SU-DHL-6 (cell line): Measurements from ENCODE around the gene INO80C.

Source experiments
- H2AFZ ChIP-seq: fragments of 200-600 bp; sonication (generic); 2 replicates; pipeline ENCODE4 v1.6.1; 2014; ENCODE audit warnings: low read depth, mild to moderate bottlenecking, moderate library complexity, mixed read lengths, antibody characterized with exemption, low read length; ENCODE audit not compliant: severe bottlenecking
- H3F3A ChIP-seq: fragments of 200-600 bp; shearing (Covaris generic); 2 replicates; pipeline ENCODE4 v1.6.0; 2016; ENCODE audit warnings: antibody characterized with exemption, mild to moderate bottlenecking; ENCODE audit not compliant: insufficient read depth
- H3K27ac ChIP-seq: fragments of 200-600 bp; sonication (generic); 2 replicates; pipeline ENCODE4 v1.5.1; 2016; ENCODE audit warnings: low read depth, mild to moderate bottlenecking, low read length, moderate library complexity, mixed read lengths
- H3K27me3 ChIP-seq: fragments of 200-600 bp; sonication (generic), shearing (Covaris generic); 2 replicates; pipeline ENCODE4 v1.6.0; 2014; ENCODE audit warnings: mild to moderate bottlenecking, low read length
- H3K36me3 ChIP-seq: fragments of 200-600 bp; sonication (generic); 2 replicates; pipeline ENCODE4 v1.6.1; 2014; ENCODE audit warnings: mild to moderate bottlenecking, low read length, mixed read lengths
- H3K4me2 ChIP-seq: fragments of 300-600, 200-600 bp; shearing (Covaris generic), sonication (generic); 2 replicates; pipeline ENCODE4 v1.6.0; 2014; ENCODE audit warnings: low read length, low read depth, mild to moderate bottlenecking; ENCODE audit not compliant: poor library complexity, severe bottlenecking
- H3K4me3 ChIP-seq: fragments of 200-600 bp; sonication (generic); 2 replicates; pipeline ENCODE4 v1.5.1; 2014; ENCODE audit warnings: antibody characterized with exemption, low read length, mild to moderate bottlenecking, mixed read lengths; ENCODE audit not compliant: insufficient read depth, poor library complexity, severe bottlenecking
- H3K79me2 ChIP-seq: fragments of 200-600 bp; sonication (generic); 2 replicates; pipeline ENCODE4 v1.6.1; 2014; ENCODE audit warnings: mild to moderate bottlenecking, low read length, moderate library complexity; ENCODE audit not compliant: insufficient read depth
- H3K9ac ChIP-seq: fragments of 200-600 bp; sonication (generic); 2 replicates; pipeline ENCODE4 v1.7.0; 2014; ENCODE audit warnings: mild to moderate bottlenecking, low read length
- H3K9me2 ChIP-seq: fragments of 200-600 bp; sonication (generic); replicated peaks from 2 replicates; pipeline ENCODE4 v1.6.1; 2014; ENCODE audit warnings: low read length; ENCODE audit not compliant: insufficient read depth
- H3K9me3 ChIP-seq: fragments of 200-600 bp; sonication (generic); 2 replicates; pipeline ENCODE4 v1.6.1; 2014; ENCODE audit warnings: low read length, mixed read lengths; ENCODE audit not compliant: insufficient read depth
- H4K20me1 ChIP-seq: fragments of 200-600 bp; sonication (generic); 2 replicates; pipeline ENCODE4 v1.6.1; 2014; ENCODE audit warnings: low read depth, mild to moderate bottlenecking, antibody characterized with exemption, low read length, moderate library complexity, mixed read lengths
- CTCF ChIP-seq: fragments of 200-600 bp; sonication (generic); IDR thresholded peaks from one replicate; pipeline ENCODE4 v1.5.1; 2017; ENCODE audit warnings: antibody characterized with exemption, mild to moderate bottlenecking, low read length, moderate library complexity; ENCODE audit not compliant: insufficient read depth, poor library complexity, severe bottlenecking
- EZH2phosphoT487 ChIP-seq: fragments of 200-600 bp; sonication (generic), shearing (Covaris generic); conservative IDR thresholded peaks from 2 replicates; pipeline ENCODE4 v1.6.1; 2018; ENCODE audit warnings: mild to moderate bottlenecking, antibody characterized with exemption, low read length, moderate library complexity, mixed read lengths

INO80C gene

GRCh38 chr18:35517715-35518114 lies 20.0 kb upstream of the INO80C start:
- Histone ChIP-seq H3K9me2 (no peaks in the 10 kb centered on the region), H3K4me3 (no peak overlapping the region), H3K9ac (no peak overlapping the region), H3K79me2 (no peaks in the 10 kb centered on the region), H3K9me3 (no peaks in the 10 kb centered on the region), H3K27me3 (no peaks in the 10 kb centered on the region), H3K27ac (no peak overlapping the region), H4K20me1 (no peaks in the 10 kb centered on the region), H2AFZ (no peak overlapping the region), H3K4me2 (no peak overlapping the region), H3F3A (no peaks in the 10 kb centered on the region), H3K36me3 (no peaks in the 10 kb centered on the region)
- TF ChIP-seq CTCF (no peak), EZH2phosphoT487 (no peak)

- Histone ChIP-seq H3K9ac (no peak overlapping the region), H3K27me3 (no peaks in the 10 kb centered on the region), H4K20me1 (no peaks in the 10 kb centered on the region), H2AFZ (no peak overlapping the region), H3K4me3 (no peak overlapping the region), H3K9me3 (no peaks in the 10 kb centered on the region), H3K27ac (no peak overlapping the region), H3K79me2 (no peaks in the 10 kb centered on the region), H3K36me3 (no peaks in the 10 kb centered on the region), H3K4me2 (no peak overlapping the region), H3F3A (no peaks in the 10 kb centered on the region), H3K9me2 (no peaks in the 10 kb centered on the region)
- TF ChIP-seq CTCF (no peak), EZH2phosphoT487 (no peak)
Observed at GRCh38 chr18:35516789-35517188, 19.0 kb upstream of the INO80C start.

GRCh38 chr18:35516351-35516750 lies 18.6 kb upstream of the INO80C start:
- no peaks in the 10 kb centered on the region for H3K9me2 ChIP-seq
- no peaks in the 10 kb centered on the region for H3K9me3 ChIP-seq
- no peaks in the 10 kb centered on the region for H3K27me3 ChIP-seq
- H3K4me3 ChIP-seq: no peak overlapping the region
- H2AFZ ChIP-seq: no peak overlapping the region
- H4K20me1 ChIP-seq: no peaks in the 10 kb centered on the region
- H3K36me3 ChIP-seq: no peaks in the 10 kb centered on the region
- no peak overlapping the region for H3K4me2 ChIP-seq
- no peak for TF ChIP-seq EZH2phosphoT487
- no peak for TF ChIP-seq CTCF
- no peaks in the 10 kb centered on the region for H3K79me2 ChIP-seq
- H3K27ac ChIP-seq: no peak overlapping the region
- H3F3A ChIP-seq: no peaks in the 10 kb centered on the region
- no peak overlapping the region for H3K9ac ChIP-seq
